Smooth muscle cell of the brain vasculature (primary cell): ENCODE measurements around the gene KLHDC8A.

ENCODE experiments used
- DNase-seq: peaks from one replicate; pipeline ENCODE4 v3.0.0-alpha.2; 2012; ENCODE audit warnings: low read depth, low spot score

The KLHDC8A gene

DNA sequence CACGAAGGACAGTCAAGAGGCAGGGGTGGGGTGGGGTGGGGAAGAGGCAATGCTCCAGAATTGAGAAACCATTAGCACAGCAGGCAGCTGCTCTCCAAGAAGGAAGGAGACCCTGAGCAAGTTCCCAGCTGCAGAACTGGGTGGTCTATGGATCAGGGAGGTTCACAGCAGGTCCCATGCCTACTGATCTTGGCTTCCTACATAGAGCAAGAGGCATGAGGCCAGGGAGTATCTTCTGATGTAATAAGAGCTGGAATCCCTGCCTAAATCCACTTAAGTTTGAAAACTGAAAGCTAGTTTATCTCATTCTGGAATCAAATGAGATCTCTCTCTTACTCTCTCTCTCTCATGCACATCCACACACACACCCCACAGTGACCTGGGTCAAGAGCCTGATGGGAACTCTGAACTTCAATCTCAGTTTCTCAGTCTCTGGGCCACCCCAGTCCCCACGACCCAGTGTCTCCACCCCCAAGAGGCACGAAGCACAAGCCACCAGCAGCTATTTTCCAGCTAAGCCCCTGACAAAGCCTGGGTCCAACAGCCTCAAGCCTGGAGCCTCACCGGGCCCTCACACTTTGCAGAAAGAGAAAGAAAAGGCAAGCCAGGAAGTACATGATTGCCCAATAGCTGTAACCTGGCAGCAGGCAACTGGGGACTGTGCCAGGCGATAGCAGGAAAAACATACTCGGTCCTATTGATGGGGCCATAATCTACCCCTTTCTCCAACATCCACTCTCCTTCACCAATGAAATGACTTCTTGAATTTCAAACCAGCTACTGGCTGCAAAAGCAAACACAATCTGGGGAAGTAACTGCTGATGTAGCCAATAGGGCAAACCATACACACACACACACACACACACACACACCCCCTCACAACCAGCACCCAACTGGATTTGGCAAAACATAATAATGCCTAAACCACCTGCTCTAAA, 37.4 kb downstream of the KLHDC8A start:
- no peak for DNase-seq

GRCh38 chr1:205318231-205318991, 38.3 kb downstream of the KLHDC8A start:
- DNase-seq: no peak

DNA sequence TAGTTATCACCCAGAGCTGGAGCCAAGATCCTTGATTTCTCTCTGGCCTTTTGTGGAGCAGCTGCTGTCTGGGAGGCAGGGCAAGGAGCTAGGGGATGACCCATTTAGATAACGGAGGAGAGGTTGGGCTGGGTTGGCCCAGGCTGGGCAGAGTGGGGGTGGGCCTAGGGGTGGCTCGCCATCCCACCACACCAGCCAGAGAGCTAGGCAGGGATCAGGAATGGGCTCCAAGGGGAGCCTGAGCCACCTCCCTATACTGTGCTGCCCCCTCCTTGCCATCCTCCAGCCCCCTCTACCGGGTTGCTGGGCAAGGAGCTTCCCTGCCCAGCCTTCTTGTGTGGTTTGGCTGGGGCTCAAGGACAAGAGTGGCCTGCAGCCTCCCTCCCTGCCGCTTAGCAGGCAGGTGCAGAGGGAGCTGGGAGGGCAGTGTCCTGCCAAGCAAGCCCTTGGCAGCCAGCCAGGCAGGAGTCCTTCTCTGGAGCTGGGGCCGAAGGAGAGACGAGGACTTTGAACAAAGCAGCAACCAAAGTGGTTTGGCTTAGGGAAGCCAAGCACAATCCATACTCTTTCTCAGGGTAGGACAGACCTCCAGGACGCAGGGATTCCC, 39.3 kb downstream of the KLHDC8A start:
- no peak for DNase-seq

DNA sequence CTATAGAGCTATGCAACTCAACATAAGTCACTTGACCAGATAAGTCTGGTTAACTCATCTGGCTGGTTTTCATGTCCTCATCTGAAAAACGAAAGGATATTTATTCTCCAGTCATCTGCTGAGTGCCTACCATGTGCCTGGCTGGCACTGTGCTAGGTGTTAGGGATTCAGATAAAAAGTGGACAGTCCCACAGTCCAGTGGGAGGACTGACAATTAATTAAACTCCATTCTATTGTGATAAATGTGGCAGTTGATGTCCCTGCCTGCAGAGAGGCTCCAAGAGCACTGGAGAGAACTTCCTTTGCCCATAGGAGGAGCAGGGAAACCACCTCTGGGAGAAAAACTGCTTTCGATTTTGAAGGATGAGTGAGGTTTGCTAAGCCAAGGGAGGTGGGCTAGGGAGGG, 40.6 kb downstream of the KLHDC8A start:
- DNase-seq: no peak

DNA sequence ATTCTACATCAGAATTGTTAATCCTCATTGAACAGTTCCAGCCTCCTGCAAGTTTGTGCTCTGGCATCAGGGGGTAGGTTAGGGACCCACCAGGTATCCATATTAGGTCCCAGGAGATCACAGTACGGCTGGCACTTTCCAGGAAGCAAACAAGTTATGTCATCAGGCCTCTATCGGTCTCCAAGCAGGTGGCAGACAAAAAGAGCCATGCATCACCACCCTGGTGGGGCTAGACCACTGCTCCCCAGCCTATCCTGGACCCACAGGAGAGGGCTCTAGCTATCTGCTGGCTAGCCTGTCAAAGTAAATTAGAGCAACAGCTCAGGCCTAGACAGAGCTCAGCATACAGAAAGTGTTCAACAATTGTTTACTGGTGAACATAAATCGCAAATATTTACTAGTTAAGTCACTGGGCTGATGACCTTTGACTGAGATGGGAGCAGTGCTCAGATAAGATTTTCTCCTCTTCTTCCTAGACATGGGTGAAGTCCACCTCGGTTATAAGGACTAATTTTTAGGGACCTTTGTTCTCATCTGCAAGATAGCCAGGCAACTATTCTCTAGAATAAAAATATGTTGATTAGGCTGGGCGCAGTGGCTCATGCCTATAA, 41.6 kb downstream of the KLHDC8A start:
- no peak for DNase-seq

GRCh38 chr1:205313563-205314308, 43.0 kb downstream of the KLHDC8A start:
- DNase-seq: no peak

GRCh38 chr1:205312866-205313562, 43.7 kb downstream of the KLHDC8A start:
- DNase-seq: no peak

DNA sequence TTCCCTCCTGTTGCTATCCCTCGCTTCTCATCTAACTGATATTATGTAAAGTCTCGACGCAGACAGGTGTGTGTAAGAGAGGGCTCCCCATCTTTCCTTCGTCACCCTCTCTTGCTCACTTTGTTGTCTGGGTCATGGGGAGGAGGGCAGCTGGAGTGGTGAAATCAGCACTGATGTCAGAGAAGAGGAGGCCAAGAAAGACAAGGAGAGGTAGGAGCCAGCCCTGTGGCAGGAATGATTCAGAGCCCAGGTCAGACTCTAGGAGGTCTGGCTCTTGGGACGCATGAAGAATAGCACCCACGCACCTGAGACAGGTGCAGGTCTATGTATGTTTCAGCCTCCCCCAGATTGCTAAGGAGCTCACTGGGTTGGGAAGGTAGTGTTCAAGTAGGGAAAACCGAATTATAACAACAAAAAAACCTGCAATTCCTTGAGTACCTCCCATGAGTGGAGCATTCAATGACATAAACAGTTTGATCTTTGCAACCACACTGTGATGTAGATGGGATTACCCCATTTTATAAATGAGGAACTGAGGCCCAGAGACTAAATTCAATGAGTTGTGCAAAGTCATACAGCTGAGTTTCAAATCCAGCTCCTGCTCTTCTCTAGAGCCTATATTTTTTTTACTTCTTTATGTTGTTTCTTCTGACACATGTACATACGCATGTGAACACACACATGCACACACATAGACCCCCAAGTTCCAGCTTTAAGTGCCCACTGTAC, 45.6 kb downstream of the KLHDC8A start:
- DNase-seq: no peak

- DNase-seq: no peak
These were observed 47.0 kb downstream of the KLHDC8A start for GRCh38 chr1:205309741-205310140.

DNA sequence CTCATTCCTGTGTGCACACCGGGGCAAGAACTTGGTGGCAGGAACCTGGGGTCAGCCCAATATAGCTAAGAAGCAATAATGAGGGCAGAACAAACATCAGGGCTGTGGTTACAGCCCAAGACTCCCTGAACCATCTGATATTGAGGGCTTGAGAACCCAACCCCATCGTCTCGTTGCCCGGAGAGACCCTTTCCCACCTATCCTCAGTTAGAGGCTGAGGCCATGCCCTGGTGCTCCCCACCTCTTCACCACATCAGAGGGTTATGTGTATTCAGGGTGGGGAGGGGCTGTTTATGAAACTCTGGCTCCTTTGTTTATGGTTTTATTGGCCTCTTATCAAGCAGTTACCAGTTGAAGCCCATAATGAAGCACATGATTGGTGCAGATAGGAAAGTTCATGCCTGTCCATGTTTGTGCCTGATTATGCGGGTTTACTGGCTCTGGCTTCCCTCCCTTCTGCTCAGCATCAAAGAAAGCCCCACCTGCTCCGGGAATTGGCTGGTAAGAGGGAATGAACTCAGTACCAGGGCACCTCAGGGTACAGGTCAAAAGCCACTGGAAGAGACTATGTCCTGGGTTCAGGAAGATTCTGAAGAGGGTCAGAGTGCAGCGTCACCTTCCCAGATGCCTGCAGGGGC, 49.7 kb downstream of the KLHDC8A start:
- no peak for DNase-seq

GRCh38 chr1:205304695-205305070, 52.0 kb downstream of the KLHDC8A start:
- DNase-seq: no peak

GRCh38 chr1:205304046-205304694, 52.6 kb downstream of the KLHDC8A start:
- no peak for DNase-seq

- DNase-seq: no peak
These were observed 53.4 kb downstream of the KLHDC8A start for GRCh38 chr1:205303247-205303888.

DNA sequence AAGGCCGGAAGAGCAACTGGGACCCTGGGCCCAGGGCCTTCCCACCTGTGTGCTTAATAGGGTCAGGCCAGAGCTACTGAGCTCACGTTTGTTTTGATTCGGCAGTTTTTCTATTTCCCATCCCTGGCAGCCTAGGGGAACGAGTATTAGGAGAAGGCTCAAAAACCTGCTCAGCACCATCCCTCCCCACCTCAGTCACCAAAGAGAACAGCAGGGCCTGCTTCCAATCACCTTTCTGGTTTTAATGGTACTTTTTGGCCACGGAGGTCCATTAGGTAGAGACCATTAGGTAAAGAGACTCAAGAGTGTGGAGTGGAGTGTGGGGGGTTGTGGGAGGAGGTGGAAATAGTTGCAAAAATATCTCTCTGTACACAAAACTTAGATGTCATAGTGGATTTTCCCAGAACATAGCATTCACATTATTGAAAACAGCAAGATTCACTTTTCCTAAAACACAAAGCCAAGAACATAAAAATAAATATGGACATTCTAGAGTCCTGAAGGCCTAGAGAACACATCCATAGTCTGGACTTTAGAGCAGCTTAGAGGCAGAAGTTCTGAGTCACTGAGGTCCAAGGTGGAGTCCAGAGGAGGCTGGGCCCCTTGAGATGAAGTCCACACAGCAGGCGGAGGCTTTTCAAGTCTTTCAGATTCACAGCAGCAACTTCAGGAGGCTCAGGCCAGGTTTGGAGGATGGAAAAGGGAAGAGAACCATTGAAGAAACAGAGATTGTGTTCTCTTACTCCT, 54.7 kb downstream of the KLHDC8A start:
- DNase-seq: no peak

- peak; percentile 79 for DNase-seq
These were observed 55.4 kb downstream of the KLHDC8A start for GRCh38 chr1:205301205-205301821.

GRCh38 chr1:205300149-205300548, 56.6 kb downstream of the KLHDC8A start:
- DNase-seq: no peak
